ENCODE measurements around the gene ITGB2. TPM values are rescaled to one million over a fixed set of nuclear protein-coding genes. Genes with fewer than 3 reads are reported as not detected.

ITGB2 gene
- total RNA-seq, 1 donor from 2014 or later, result 0.74 TPM

GRCh38 chr21:44886113-44887075 is 34.3 kb downstream of the ITGB2 start:
- H3K4me1 Mint-ChIP-seq, result peaks cover under 1% of the 10 kb centered on the region
- H3K9me3 Mint-ChIP-seq, result no peaks in the 10 kb centered on the region
- H3K4me3 Mint-ChIP-seq, result no peak overlapping the region
- no peak for TF ChIP-seq CTCF (IDR thresholded peaks at IDR 0.05; ENCODE audit: unreplicated experiment)
- no peaks in the 10 kb centered on the region for H3K27me3 Mint-ChIP-seq (ENCODE audit: low read depth)
- no peak overlapping the region for H3K27ac Mint-ChIP-seq
- no peak for DNase-seq (ENCODE audit: low spot score in 2 of 2, unreplicated experiment in 2 of 2)
- H3K36me3 Mint-ChIP-seq, result no peaks in the 10 kb centered on the region

- no peaks in the 10 kb centered on the region for H3K9me3 Mint-ChIP-seq
- no peaks in the 10 kb centered on the region for H3K27me3 Mint-ChIP-seq (ENCODE audit: low read depth)
- H3K4me1 Mint-ChIP-seq, result peaks cover 8% of the 10 kb centered on the region
- no peak for TF ChIP-seq CTCF (IDR thresholded peaks at IDR 0.05; ENCODE audit: unreplicated experiment)
- DNase-seq (ENCODE audit: low spot score in 2 of 2, unreplicated experiment in 2 of 2), result no peak
- H3K27ac Mint-ChIP-seq, result no peak overlapping the region
- no peaks in the 10 kb centered on the region for H3K36me3 Mint-ChIP-seq
- no peak overlapping the region for H3K4me3 Mint-ChIP-seq
Observed at GRCh38 chr21:44885615-44886014, 35.1 kb downstream of the ITGB2 start.

GRCh38 chr21:44884097-44884496 is 36.6 kb downstream of the ITGB2 start:
- TF ChIP-seq CTCF (IDR thresholded peaks at IDR 0.05; ENCODE audit: unreplicated experiment), result no peak
- Mint-ChIP-seq H3K4me1 (peaks cover 8% of the 10 kb centered on the region), H3K9me3 (no peaks in the 10 kb centered on the region), H3K27ac (no peak overlapping the region), H3K4me3 (no peak overlapping the region), H3K27me3 (ENCODE audit: low read depth) (no peaks in the 10 kb centered on the region), H3K36me3 (no peaks in the 10 kb centered on the region)
- DNase-seq (ENCODE audit: low spot score in 2 of 2, unreplicated experiment in 2 of 2), result no peak

- Mint-ChIP-seq H3K27me3 (ENCODE audit: low read depth) (no peaks in the 10 kb centered on the region), H3K4me3 (no peak overlapping the region), H3K4me1 (peaks cover 8% of the 10 kb centered on the region), H3K36me3 (no peaks in the 10 kb centered on the region), H3K27ac (no peak overlapping the region), H3K9me3 (no peaks in the 10 kb centered on the region)
- TF ChIP-seq CTCF (IDR thresholded peaks at IDR 0.05; ENCODE audit: unreplicated experiment), result no peak
- DNase-seq (ENCODE audit: low spot score in 2 of 2, unreplicated experiment in 2 of 2), result no peak
Observed at GRCh38 chr21:44883250-44883649, 37.4 kb downstream of the ITGB2 start.

GRCh38 chr21:44881198-44881872 is 39.4 kb downstream of the ITGB2 start:
- Mint-ChIP-seq H3K27me3 (ENCODE audit: low read depth) (peaks cover 1% of the 10 kb centered on the region), H3K4me1 (peaks cover 8% of the 10 kb centered on the region), H3K36me3 (no peaks in the 10 kb centered on the region), H3K27ac (peak overlapping the region; percentile 32), H3K4me3 (no peak overlapping the region), H3K9me3 (no peaks in the 10 kb centered on the region)
- DNase-seq (ENCODE audit: low spot score in 2 of 2, unreplicated experiment in 2 of 2), result no peak
- TF ChIP-seq CTCF (IDR thresholded peaks at IDR 0.05; ENCODE audit: unreplicated experiment), result no peak
